HG02798 (cell line): ENCODE data around the gene HDAC3.

Experiments
- ATAC-seq: cut with Tn5 transposase; IDR thresholded peaks from one replicate; pipeline ENCODE4 v1.9.1; 2021; ENCODE audit warnings: mild to moderate bottlenecking; ENCODE audit not compliant: unreplicated experiment, poor library complexity

The HDAC3 gene

GRCh38 chr5:141608557-141608956 is 28.1 kb downstream of the HDAC3 start:
- no peak for ATAC-seq

- no peak for ATAC-seq
These were observed 28.6 kb downstream of the HDAC3 start for GRCh38 chr5:141608046-141608445.

DNA sequence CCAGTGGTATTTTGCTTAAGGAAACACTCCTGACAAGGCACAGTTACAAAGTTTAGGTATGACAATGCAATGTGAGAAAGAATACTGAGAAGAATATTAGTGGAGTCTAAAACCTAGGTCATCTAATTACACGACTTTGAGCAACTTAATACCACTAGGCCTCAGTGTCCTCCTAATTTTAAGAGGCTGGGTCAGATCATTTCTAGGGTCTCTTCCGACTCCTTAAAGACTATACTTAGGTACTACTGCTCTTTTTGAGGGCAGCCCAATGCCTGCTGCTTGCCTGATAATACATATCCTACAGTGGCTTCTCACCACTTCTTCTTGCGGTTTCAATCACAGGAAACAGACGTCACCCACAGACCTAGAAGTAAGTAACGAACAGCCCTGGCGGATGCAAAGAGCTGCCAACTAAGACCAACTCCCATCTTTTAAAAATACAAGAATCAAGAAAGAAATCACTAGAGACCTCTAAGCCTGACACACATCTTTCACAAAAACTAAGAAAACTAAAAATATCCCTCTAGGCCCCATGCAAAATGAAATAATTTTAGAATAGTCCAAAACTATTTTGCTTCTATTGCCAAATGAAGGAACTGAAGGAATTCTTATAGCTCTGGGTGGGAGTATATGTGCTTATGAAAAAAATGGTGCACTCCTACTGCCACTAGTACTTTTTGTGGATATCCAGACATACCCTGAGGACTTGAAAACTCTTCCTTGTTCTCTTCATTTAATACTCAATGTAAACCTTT is 30.9 kb downstream of the HDAC3 start:
- peak; percentile 97 for ATAC-seq

DNA sequence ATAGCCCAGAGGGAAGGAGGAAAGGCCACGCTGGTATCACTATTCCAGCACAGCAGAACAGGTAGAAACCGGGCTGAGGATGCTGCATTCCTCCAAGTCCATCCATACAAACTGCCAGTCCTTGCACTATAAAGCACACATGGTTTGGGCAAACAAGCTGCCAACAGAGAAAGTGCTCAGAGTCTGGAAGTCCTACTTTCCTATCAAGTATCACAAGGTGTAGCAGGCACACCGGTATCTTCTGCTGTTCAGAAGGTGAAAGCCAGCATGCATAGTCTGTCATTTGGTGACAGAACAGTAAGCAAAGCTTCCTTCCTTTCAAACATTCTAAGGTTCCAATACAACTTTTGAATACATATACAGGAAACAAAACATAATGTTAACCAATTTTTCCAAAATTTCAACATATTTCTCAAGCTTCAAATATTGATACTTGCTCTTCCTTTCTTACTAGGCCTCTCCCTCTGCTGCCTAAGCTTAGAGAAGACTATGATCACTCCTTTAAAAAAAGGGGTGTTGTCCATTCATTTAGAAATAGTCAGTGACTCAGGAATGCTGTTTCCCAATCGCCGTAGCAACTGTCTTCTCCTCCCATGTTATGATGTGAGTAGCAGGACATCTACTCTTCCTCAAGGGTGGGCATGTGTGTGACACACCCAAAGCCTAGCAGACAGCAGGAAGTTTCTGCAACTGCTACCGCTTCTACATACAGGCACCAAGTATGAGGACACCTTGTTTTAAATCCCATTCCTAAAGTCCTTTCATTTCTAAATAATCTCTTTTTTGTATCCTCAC is 32.5 kb downstream of the HDAC3 start:
- no peak for ATAC-seq

- ATAC-seq = no peak
These were observed 34.0 kb downstream of the HDAC3 start for GRCh38 chr5:141602606-141603005.

DNA sequence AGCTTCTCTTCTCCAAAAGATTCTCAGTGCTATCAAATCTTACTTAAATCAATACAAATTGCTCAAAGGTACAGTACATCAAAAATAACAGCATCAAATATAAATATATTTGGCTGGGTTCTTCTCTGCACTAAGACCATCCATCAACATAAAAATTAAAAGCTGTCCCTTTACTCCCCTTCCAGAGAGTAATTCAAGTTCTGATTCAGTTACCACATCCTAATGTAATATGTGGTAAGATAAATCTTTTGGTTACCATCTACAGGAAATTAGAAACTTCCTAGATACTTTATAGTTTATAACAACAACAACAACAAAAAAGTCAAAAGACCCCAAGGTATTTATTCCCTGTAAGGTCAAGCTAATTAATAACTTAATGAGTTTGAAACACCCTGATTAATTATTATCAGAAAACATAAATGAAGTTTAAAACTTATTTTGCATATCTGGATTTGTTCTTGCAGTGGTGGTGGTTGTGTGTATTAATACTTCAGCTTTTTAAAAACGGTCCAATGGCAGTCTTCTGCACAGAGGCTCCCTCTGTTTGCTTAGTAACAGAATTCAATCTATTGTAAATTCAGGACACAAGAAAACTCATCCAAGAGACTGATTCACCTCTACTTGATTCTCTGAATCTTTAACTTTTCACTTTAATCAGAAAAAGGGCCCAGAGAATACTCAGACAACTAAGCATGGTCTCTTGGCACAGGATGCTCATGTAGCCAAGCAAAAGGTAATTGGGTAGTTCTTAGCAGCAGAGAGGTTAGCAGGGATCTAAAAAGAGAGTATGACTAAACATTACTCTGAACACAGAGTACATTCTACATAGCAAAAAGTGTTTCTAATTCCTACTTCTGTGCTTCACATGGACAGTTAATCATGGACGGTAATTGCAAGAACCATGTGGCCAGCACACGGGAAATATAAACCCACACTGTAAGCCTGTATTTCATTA is 38.0 kb downstream of the HDAC3 start:
- no peak for ATAC-seq

DNA sequence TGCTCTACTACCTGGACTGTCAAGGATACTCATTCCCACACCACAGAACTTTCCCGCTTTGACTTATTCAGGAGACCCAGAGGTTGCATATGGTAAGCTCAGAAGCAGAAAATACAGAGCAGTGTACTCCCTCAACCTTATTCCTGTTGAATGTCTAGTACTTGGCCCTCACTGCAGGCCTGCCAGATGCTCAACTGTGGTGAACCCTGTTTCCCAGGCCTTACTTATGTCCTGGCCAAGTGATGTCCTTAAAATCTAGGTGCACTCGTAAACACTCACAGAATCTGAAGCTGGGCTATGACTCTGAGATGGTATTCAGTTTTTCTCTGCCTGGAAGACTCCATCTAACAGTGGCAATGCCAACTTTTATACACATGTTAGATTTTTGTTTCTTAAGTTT is 38.8 kb downstream of the HDAC3 start:
- ATAC-seq = no peak

DNA sequence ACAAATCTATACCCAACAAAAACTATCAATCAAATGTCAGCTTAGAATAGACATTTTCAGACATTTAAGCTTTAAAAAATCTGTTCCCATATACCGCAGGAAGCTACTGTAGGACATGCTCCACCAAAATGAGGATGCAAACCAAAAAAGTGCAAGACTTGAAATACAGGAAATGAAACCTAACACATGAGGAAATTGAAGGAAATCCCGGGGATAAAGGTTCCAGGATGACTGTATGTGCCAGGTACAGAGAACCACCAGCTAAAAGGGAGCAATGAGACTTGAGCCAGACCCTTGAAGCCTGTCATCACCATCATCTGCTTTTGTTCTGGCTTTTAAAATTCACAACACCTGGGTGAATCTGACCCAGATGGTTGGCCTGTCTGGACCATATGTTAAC is 39.3 kb downstream of the HDAC3 start:
- no peak for ATAC-seq

- no peak for ATAC-seq
These were observed 39.8 kb downstream of the HDAC3 start for GRCh38 chr5:141596867-141597266.

DNA sequence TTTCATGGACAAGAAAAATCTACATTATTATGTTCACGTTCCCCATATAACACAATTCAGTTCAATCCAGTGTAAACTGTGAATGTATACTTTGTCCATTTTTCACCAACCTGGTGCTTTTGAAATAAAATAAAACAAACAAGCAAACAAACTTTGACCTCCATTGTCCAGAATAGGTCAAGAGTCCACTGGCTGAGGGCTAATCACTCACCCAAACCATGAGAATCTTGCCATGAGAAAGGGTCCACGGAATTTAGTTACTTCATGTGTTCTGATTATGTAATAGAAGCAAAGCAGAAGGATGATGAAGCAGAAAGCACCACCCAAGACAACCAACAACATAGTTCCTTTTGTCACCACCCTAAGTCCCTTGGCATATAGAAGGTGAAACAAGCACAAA is 46.5 kb downstream of the HDAC3 start:
- no peak for ATAC-seq

- ATAC-seq = no peak
These were observed 50.4 kb downstream of the HDAC3 start for GRCh38 chr5:141586246-141586645.

DNA sequence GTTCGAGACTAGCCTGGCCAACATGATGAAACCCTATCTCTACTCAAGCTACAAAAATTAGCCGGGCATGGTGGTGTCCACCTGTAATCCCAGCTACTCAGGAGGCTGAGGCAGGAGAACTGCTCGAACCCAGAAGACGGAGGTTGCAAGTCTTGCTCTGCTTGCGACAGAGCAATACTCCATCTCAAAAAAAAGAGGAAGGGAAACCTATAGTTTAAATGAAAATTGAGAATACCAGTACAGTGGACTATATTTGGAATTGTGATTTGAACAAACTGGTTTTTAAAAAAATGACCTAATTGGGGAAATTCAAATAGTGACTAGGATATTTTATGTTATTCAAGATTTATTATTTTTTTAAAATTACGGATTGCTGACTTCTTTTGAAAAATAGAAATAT is 51.1 kb downstream of the HDAC3 start:
- no peak for ATAC-seq

DNA sequence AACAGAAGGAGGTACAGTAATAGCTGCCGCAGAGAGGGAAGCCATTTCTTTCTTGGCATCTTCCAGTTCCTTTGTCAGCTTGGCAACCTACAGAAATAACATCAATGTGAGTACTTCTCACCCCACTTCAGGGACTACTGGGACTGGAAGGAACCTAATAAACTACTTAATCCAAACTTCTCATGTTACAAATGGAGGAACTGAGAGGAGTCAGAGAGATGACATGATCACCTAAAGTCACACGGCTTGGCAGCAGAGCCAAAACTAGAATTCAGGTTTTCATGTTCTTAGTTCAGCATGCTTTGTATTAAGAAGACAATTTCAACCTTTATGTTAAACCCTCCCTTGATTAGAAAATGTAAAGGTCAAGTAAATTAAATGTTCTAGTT is 62.5 kb downstream of the HDAC3 start:
- no peak for ATAC-seq

DNA sequence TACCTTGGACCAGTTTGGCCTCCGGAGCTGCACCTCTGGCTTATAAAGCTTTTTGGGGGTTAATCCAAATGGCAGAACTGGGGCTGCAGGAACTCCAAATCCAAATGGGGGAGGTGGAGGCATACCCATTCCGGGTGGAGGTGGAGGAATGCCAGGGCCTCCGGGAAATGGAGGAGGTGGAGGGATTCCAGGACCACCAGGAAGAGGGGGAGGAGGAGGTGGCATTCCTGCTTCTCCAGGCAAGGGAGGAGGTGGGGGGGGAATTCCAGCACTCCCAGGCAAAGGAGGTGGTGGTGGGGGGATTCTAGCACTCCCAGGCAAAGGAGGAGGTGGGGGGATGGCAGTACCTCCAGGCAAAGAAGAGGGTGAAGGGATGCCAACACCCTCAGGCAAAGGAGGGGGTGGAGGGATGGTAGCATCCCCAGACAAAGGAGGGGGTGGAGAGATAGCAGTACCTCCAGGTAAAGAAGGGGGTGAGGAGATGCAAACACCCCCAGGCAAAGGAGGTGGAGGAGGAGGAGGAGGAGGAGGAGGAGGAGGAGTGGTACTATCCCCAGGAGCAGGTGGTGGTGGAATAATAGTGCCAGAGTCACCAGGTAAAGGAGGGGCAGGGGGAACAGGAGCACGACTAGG is 63.0 kb downstream of the HDAC3 start:
- no peak for ATAC-seq
